Fibroblast of lung (primary cell): ENCODE measurements around the gene CHD9.

Source experiments
- EZH2 ChIP-seq: IDR thresholded peaks from 2 replicates; pipeline ENCODE4 v1.5.1; 2012; ENCODE audit warnings: low read length, control low read depth, mild to moderate bottlenecking; ENCODE audit errors: missing control alignments
- TF ChIP-seq, protein P1 (sequence below), 2 donors: IDR thresholded peaks in 1 of 2; conservative IDR thresholded peaks in 1 of 2; 1 replicate in 1 of 2; 2 replicates in 1 of 2; pipeline ENCODE4 v1.5.1; 2011 to 2012; ENCODE audit warnings: low read length in 2 of 2, control low read depth in 1 of 2, inconsistent platforms in 1 of 2, low read depth in 1 of 2, mild to moderate bottlenecking in 1 of 2

GRCh38 chr16:53084746-53085334 lies 30.0 kb downstream of the CHD9 start:
- TF ChIP-seq, protein P1, sequence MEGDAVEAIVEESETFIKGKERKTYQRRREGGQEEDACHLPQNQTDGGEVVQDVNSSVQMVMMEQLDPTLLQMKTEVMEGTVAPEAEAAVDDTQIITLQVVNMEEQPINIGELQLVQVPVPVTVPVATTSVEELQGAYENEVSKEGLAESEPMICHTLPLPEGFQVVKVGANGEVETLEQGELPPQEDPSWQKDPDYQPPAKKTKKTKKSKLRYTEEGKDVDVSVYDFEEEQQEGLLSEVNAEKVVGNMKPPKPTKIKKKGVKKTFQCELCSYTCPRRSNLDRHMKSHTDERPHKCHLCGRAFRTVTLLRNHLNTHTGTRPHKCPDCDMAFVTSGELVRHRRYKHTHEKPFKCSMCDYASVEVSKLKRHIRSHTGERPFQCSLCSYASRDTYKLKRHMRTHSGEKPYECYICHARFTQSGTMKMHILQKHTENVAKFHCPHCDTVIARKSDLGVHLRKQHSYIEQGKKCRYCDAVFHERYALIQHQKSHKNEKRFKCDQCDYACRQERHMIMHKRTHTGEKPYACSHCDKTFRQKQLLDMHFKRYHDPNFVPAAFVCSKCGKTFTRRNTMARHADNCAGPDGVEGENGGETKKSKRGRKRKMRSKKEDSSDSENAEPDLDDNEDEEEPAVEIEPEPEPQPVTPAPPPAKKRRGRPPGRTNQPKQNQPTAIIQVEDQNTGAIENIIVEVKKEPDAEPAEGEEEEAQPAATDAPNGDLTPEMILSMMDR (conservative IDR thresholded peaks at IDR 0.05 in 1 of 2, IDR thresholded peaks at IDR 0.05 in 1 of 2; ENCODE audit: low read depth in 1 of 2, low read length in 2 of 2) = no peak
- TF ChIP-seq EZH2 = no peak
